ENCODE measurements around the gene PCDH9.

Gene PCDH9

DNA sequence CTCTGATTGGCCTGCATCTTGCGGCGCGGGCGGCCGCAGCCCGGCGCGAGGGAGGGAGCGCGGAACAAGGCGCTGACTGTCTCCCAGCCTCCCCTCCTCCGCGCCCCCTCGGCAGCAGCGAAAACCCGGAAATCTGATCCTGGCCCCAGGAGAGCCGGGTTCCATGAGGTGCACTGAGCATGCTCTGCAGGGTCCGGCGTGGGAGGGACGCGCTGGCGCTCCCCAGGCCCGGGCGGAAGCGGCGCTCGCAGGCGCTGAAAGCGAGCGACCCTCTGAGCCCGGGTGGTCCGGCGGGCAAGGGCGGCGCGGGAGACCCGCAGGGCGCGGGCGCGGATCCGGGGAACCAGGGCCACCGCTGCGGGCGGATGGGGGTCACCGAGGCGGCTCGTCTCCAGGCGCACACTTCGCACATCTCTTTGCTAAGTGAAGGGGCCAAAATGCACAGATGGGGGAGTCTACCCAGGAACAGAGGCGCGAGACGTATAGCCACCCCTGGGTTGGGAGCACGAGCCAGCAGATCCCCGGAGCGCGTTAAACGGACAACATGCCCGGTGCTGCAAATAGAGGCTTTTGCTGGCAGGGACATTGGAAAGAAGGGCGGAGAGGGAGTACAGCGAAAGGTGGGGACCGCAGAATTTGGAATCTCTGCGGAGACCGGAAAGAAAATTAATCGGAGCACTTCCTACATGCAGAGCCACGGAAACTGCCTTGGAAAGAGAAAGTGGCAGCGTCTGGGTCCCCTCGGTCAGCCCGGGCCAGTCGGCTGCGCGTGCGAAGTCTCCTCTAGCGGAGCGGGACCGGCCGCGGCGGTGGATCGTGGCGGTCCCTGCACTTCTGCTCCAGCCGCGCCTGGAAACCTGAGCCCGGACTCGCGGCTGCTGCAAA lies 510 bp upstream of the PCDH9 start:
- H3K4me3 Mint-ChIP-seq, result no peak overlapping the region
- H3K4me1 Mint-ChIP-seq (ENCODE audit: low read depth), result no peaks in the 10 kb centered on the region
- no peak overlapping the region for H3K27ac Mint-ChIP-seq
- no peaks in the 10 kb centered on the region for H3K9me3 Mint-ChIP-seq
- intact Hi-C loops (cut with micrococcal nuclease), result no loop called here
- peaks cover 22% of the 10 kb centered on the region for H3K27me3 Mint-ChIP-seq
- H3K36me3 Mint-ChIP-seq (ENCODE audit: low read depth), result no peaks in the 10 kb centered on the region

DNA sequence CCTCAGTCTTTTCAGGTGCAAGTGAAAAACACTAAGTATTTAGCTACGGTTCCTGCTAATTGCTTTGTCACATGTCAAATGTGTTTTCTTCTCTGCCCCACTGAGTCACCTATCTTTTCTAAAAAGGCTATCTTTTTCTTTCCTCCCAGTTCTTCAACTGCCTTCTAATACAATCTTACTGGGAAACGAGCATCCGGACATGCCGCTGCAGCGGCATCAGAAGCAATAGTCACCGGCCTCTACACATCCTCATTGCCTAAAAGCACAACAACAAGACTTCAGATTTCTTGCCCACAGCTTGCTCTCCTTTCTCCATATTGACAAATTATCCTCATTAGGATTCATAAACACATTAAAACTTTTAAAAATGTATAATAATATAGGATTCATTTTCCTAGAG lies 1.2 kb downstream of the PCDH9 start:
- peaks cover 5% of the 10 kb centered on the region for H3K4me1 Mint-ChIP-seq (ENCODE audit: low read depth)
- intact Hi-C loops (cut with micrococcal nuclease), result loop anchor here (10.0 kb wide), 1 partner anchor 734 kb away; no protein-coding TSS in a partner anchor
- H3K9me3 Mint-ChIP-seq, result no peaks in the 10 kb centered on the region
- no peaks in the 10 kb centered on the region for H3K36me3 Mint-ChIP-seq (ENCODE audit: low read depth)
- no peak overlapping the region for H3K4me3 Mint-ChIP-seq
- peaks cover 22% of the 10 kb centered on the region for H3K27me3 Mint-ChIP-seq
- no peak overlapping the region for H3K27ac Mint-ChIP-seq

- no peaks in the 10 kb centered on the region for H3K36me3 Mint-ChIP-seq (ENCODE audit: low read depth)
- no peak overlapping the region for H3K27ac Mint-ChIP-seq
- H3K4me3 Mint-ChIP-seq, result no peak overlapping the region
- intact Hi-C loops (cut with micrococcal nuclease), result loop anchor here (10.0 kb wide), 1 partner anchor 733 kb away; no protein-coding TSS in a partner anchor
- no peaks in the 10 kb centered on the region for H3K9me3 Mint-ChIP-seq
- peaks cover 20% of the 10 kb centered on the region for H3K27me3 Mint-ChIP-seq
- peaks cover 5% of the 10 kb centered on the region for H3K4me1 Mint-ChIP-seq (ENCODE audit: low read depth)
Measured at GRCh38 chr13:67228031-67228430, 2.1 kb downstream of the PCDH9 start.

GRCh38 chr13:67227131-67227983 lies 2.8 kb downstream of the PCDH9 start:
- Mint-ChIP-seq H3K27me3 (peaks cover 15% of the 10 kb centered on the region), H3K9me3 (no peaks in the 10 kb centered on the region), H3K4me3 (no peak overlapping the region), H3K4me1 (ENCODE audit: low read depth) (peaks cover 5% of the 10 kb centered on the region), H3K27ac (no peak overlapping the region), H3K36me3 (ENCODE audit: low read depth) (no peaks in the 10 kb centered on the region)
- intact Hi-C loops (cut with micrococcal nuclease), result loop anchor here (10.0 kb wide), 1 partner anchor 733 kb away; no protein-coding TSS in a partner anchor

- Mint-ChIP-seq H3K27ac (no peak overlapping the region), H3K9me3 (no peaks in the 10 kb centered on the region), H3K27me3 (peaks cover 13% of the 10 kb centered on the region), H3K4me3 (no peak overlapping the region), H3K36me3 (ENCODE audit: low read depth) (no peaks in the 10 kb centered on the region), H3K4me1 (ENCODE audit: low read depth) (peaks cover 5% of the 10 kb centered on the region)
- intact Hi-C loops (cut with micrococcal nuclease), result loop anchor here (10.0 kb wide), 1 partner anchor 732 kb away; no protein-coding TSS in a partner anchor
Measured at GRCh38 chr13:67226696-67227095, 3.4 kb downstream of the PCDH9 start.

DNA sequence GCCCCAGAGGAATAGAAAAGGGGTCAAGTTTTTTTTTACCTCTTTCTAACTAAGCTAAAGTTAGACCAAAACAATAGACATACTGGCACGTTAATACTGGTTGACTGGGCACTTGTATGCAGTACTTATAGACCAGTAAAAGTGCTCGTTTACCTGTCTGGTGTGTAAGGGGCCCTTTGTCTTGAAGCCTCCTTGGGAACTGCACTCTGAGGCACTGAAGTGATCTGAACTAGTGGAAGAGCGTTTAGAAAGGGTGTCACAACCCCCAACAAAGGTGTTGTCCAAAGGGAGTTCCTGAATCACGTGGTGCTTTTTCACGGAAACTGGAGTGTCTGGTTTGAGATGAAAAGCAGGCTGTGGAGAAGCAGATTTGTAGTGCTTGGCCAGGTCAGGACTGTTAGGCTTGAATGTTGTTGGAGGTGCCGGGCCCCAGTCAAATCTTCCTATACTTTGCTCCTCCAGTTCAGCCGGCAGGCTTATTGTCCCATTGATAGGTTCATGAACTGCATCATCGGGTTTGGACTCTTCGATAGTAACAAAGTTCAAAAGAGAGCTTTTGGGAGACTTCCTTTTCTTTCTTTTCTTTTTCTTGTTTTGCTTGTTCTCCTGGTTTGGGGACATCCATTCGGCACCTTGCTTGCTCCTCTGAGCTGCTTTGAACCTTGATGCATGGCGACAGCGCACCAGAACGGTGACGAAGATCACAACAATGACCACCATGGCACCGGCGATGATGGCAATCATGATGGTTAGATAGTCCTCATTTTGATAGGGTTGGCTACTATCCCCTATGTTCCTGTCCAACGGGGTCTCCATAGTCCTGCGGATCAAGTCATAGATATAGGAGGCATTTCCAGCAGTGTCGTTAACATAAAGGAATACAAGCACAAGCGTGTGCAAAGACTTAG lies 4.6 kb downstream of the PCDH9 start:
- peaks cover 5% of the 10 kb centered on the region for H3K4me1 Mint-ChIP-seq (ENCODE audit: low read depth)
- H3K9me3 Mint-ChIP-seq, result no peaks in the 10 kb centered on the region
- no peaks in the 10 kb centered on the region for H3K36me3 Mint-ChIP-seq (ENCODE audit: low read depth)
- no peak overlapping the region for H3K27ac Mint-ChIP-seq
- H3K27me3 Mint-ChIP-seq, result peaks cover 1% of the 10 kb centered on the region
- intact Hi-C loops (cut with micrococcal nuclease), result loop anchor here (10.0 kb wide), 1 partner anchor 731 kb away; no protein-coding TSS in a partner anchor
- no peak overlapping the region for H3K4me3 Mint-ChIP-seq

- Mint-ChIP-seq H3K27ac (no peak overlapping the region), H3K4me1 (ENCODE audit: low read depth) (peaks cover 5% of the 10 kb centered on the region), H3K36me3 (ENCODE audit: low read depth) (no peaks in the 10 kb centered on the region), H3K4me3 (no peak overlapping the region), H3K9me3 (no peaks in the 10 kb centered on the region), H3K27me3 (peaks cover 1% of the 10 kb centered on the region)
- intact Hi-C loops (cut with micrococcal nuclease), result loop anchor here (10.0 kb wide), 1 partner anchor 729 kb away; no protein-coding TSS in a partner anchor
Measured at GRCh38 chr13:67224148-67224846, 5.8 kb downstream of the PCDH9 start.

GRCh38 chr13:67223742-67224141 lies 6.4 kb downstream of the PCDH9 start:
- H3K36me3 Mint-ChIP-seq (ENCODE audit: low read depth), result no peaks in the 10 kb centered on the region
- no peak overlapping the region for H3K27ac Mint-ChIP-seq
- H3K4me3 Mint-ChIP-seq, result no peak overlapping the region
- H3K27me3 Mint-ChIP-seq, result peaks cover 1% of the 10 kb centered on the region
- intact Hi-C loops (cut with micrococcal nuclease), result loop anchor here (10.0 kb wide), 1 partner anchor 729 kb away; no protein-coding TSS in a partner anchor
- H3K9me3 Mint-ChIP-seq, result no peaks in the 10 kb centered on the region
- peaks cover 5% of the 10 kb centered on the region for H3K4me1 Mint-ChIP-seq (ENCODE audit: low read depth)

- no peak overlapping the region for H3K27ac Mint-ChIP-seq
- intact Hi-C loops (cut with micrococcal nuclease), result loop anchor here (10.0 kb wide), 1 partner anchor 728 kb away; no protein-coding TSS in a partner anchor
- no peak overlapping the region for H3K4me3 Mint-ChIP-seq
- H3K36me3 Mint-ChIP-seq (ENCODE audit: low read depth), result no peaks in the 10 kb centered on the region
- peaks cover 5% of the 10 kb centered on the region for H3K4me1 Mint-ChIP-seq (ENCODE audit: low read depth)
- H3K27me3 Mint-ChIP-seq, result peaks cover 1% of the 10 kb centered on the region
- no peaks in the 10 kb centered on the region for H3K9me3 Mint-ChIP-seq
Measured at GRCh38 chr13:67223024-67223423, 7.1 kb downstream of the PCDH9 start.

- intact Hi-C loops (cut with micrococcal nuclease), result loop anchor here (10.0 kb wide), 1 partner anchor 727 kb away; no protein-coding TSS in a partner anchor
- Mint-ChIP-seq H3K9me3 (no peaks in the 10 kb centered on the region), H3K27me3 (peaks cover 1% of the 10 kb centered on the region), H3K4me3 (no peak overlapping the region), H3K36me3 (ENCODE audit: low read depth) (no peaks in the 10 kb centered on the region), H3K4me1 (ENCODE audit: low read depth) (peaks cover 5% of the 10 kb centered on the region), H3K27ac (no peak overlapping the region)
Measured at GRCh38 chr13:67221630-67222226, 8.4 kb downstream of the PCDH9 start.

- Mint-ChIP-seq H3K27ac (no peak overlapping the region), H3K27me3 (no peaks in the 10 kb centered on the region)
- intact Hi-C loops (cut with micrococcal nuclease), result no loop called here
Measured at GRCh38 chr13:67219113-67219512, 11.0 kb downstream of the PCDH9 start.

DNA sequence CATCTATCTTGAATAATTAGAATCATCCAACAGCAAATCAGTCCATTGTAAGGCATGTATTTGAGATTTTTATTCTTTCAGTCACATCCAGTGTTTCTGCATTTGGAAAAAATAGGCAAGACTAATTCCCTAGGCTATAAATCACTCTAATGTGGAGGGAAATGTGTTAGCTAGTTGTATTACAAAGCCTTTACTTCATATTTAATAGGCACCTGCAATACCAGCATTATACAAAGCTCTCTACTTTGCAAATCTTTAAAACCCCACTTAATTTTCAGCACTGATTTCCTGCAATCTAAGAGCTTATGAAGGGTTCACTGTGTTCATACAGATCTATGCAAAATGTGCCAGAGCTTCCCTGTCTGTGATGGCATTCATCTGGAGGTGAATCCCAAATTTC lies 12.3 kb downstream of the PCDH9 start:
- H3K4me3 Mint-ChIP-seq, result no peak overlapping the region
- intact Hi-C loops (cut with micrococcal nuclease), result no loop called here
- no peaks in the 10 kb centered on the region for H3K4me1 Mint-ChIP-seq (ENCODE audit: low read depth)
- H3K27ac Mint-ChIP-seq, result no peak overlapping the region
- H3K9me3 Mint-ChIP-seq, result no peaks in the 10 kb centered on the region
- H3K27me3 Mint-ChIP-seq, result no peaks in the 10 kb centered on the region
- H3K36me3 Mint-ChIP-seq (ENCODE audit: low read depth), result no peaks in the 10 kb centered on the region

More at GRCh38 chr13:67219113-67219512, 11.0 kb downstream of the PCDH9 start:
- Mint-ChIP-seq H3K36me3 (ENCODE audit: low read depth) (no peaks in the 10 kb centered on the region), H3K4me3 (no peak overlapping the region), H3K9me3 (no peaks in the 10 kb centered on the region), H3K4me1 (ENCODE audit: low read depth) (peaks cover 2% of the 10 kb centered on the region)

Measured in dendritic cell treated with granulocyte-macrophage colony-stimulating factor and Interleukin-4, amounts not matched to agents 40 ng/mL and 50 ng/mL, for 4 days (primary cell).